GM19023 (cell line): ENCODE results near the gene TFCP2.

Experiments
- ATAC-seq: cut with Tn5 transposase; IDR thresholded peaks from one replicate; pipeline ENCODE4 v1.9.1; 2021; ENCODE audit warnings: mild to moderate bottlenecking, moderate library complexity; ENCODE audit not compliant: unreplicated experiment

TFCP2 gene

DNA sequence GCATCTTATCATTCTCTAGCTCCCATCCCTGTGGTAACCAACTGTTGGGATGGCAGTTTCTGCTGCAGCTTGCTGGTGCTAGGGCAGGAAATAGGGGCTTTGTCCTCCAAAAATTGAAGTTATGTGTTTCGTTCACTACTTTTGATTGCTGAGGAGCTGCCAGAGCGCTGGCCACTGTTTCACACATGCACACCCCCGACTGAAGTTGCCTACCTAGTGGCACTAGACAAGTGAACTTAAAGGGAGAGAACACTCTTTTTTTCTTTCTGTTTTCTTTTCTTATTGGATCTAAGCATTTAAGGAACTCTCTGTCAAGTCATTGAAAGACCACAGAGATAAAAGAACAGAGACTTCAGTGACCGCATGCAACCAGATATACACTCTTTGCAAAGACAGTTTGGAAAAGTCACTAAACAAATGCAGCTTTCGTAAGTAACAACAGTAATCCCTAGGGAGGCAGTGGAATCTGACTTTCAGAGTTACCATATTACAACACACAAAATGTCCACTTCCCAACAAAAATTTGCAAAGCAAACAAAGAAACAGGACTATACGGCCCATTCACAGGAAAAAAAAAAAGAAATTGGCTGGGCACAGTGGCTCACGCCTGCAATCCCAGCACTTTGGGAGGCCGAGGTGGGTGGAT, 12.0 kb downstream of the TFCP2 start:
- no peak for ATAC-seq

DNA sequence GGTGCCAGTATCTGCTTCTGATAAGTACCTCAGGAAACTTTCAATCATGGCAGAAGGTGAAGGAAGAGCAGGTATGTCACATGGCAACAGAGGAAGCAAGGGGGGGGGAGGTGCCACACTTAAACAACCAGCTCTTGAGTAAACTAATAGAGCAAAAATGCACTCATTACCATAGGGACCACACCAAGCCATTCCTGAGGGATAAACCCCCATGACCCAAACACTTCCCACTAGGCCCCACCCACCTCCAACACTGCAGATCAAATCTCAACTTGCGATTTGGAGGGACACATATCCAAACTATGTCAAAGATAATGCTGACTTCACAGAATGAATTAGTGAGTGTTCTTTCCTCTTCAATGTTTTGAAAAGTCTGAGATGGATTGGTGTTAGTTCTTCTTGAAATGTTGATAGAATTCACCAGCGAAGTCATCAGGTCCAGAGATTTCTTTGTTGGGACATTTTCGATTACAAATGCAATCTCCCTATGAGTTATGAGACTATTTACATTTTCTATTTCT, 16.6 kb downstream of the TFCP2 start:
- ATAC-seq = no peak

DNA sequence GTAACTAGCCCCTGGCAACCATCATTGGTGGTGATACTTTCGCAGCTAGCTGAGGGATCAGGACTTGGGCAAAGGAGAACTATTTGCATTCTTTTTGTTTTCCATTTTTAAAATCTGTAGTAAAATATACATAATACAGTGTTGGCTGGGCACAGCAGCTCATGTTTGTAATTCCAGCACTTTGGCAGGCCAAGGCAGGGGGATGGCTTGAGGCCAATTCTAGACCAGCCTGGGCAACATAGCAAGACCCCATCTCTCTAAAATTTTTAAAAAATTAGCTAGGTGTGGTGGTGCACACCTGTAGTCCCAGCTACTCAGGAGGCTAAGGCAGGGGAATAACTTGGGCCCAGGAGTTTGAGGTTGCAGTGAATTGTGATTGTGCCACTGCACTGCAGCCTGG, 20.0 kb downstream of the TFCP2 start:
- no peak for ATAC-seq

DNA sequence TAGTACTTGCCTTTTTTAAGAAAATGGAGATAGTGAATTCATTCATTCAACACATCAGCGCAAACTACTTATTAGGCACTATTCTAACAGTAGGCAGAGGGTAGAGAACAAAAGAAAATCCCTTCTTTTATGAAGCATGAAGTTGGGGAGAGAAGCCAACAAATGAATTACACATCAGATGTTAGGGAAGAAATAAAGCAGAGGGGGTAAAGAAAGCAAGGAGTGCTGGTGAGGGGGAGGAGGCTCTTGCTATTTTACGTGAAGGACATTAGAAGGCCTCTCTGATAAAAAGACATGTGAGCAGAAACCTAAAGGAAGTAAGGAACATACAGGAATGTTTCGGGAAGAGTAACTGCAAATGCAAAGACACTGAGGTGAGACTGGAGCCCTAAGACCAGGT, 22.2 kb downstream of the TFCP2 start:
- no peak for ATAC-seq

DNA sequence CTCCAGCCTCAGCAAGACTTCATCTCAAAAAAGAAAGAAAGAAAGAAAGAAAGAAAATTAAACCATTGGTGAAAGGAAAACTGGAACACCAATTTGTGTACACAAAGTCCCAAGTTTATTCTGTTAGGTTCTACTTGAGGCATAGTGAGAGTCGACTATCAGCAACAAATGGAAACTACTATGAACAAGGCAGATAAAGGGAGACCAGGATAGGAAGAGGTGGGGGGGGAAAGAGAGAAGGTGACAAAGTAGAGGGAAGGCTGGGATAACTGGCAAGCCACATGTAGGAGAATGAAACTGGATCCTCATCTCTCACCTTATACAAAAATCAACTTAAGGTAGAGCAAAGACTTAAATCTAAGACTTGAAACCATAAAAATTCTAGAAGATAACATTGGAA, 25.6 kb downstream of the TFCP2 start:
- ATAC-seq = no peak

DNA sequence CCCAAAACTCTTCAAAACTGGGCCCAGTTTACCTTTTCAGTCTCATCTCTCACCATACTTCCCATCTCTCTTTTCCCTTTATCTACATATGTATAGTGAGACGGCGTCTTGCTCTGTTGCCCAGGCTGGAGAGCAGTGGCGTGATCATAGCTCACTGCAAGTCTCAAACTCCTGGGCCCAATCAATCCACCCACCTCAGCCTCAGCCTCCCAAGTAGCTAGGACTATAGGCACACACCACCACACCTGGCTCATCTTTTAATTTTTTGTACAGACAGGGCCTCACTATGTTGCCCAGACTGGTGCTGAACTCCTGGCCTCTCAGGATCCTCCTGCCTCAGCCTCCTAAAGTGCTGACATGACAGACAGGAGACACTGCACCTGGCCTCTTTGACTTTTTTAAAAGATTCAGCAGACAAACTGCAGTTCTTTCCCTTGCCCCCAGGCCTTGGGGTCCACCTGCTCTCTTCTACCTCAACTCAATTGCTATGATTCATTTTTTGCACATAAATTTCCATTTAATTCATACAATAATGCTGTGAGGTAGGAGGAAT, 33.6 kb downstream of the TFCP2 start:
- ATAC-seq = no peak

DNA sequence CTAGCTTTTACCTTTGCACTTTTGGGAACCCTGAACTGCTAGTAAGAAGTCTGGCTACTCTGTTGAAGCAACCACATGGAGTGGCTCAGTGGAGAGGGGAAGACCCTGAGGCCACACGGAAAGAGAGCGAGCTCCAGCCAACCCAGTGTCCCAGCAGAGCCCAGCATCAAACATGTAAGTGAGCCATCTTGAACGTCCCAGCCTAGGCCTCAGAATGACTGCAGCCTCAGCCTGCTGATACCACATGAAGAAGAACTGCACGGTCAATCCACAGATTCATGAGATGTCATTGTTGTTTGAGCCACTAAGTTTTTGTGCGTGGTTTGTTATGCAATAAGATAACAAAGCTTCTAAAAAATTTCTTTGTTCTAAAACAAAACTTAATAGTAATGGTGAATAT, 40.2 kb downstream of the TFCP2 start:
- ATAC-seq = no peak

DNA sequence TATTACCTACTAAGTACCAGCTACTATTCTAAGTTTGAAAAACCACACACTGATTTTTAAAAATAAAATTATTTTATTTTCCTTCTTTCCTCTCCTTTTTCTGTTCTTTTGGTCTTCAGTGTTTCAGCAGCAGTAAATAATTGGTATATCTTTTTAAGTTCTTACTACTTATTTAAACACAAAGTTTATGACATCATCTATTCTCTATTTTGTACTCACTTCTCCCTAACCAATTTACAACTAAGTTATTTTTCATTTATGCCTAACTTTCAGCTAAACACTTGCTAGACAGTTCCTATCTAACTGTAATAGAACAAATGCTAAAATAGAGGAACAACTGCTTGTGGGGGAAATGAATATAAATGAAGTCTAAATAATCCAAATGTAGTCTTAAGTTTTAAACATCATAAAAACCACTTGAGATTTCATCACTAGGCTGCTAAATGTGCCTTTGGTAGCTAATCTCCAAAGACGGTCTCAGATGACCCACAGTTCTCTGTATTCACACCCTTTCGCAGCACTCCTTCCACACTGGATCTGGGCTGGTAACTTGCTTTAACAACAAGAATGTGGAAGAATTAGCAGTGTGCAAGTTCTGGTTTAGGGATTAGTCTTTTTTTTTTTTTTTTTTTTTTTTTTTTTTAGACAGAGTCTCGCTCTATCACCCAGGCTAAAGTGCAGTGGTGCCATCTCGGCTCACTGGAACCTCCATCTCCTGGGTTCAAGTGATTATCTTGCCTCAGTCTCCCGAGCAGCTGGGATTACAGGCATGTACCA, 41.0 kb downstream of the TFCP2 start:
- ATAC-seq = no peak

DNA sequence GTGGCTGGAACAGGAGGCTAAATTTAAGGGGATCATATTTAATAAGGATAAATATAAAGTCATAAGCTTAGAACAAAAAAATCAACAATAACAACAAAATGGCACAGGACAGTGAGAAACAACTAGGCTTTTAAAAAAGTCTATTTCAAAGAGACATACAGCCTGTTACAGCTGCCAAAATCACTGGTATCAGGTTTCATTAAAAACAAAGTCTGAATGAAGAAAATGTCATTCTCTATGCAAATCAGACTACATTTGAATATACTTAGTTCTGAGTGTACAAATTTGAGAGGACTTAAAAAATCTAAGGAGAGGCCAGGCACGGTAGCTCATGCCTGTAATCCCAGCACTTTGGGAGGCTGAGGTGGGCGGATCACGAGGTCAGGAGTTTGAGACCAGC, 44.0 kb downstream of the TFCP2 start:
- ATAC-seq = no peak

DNA sequence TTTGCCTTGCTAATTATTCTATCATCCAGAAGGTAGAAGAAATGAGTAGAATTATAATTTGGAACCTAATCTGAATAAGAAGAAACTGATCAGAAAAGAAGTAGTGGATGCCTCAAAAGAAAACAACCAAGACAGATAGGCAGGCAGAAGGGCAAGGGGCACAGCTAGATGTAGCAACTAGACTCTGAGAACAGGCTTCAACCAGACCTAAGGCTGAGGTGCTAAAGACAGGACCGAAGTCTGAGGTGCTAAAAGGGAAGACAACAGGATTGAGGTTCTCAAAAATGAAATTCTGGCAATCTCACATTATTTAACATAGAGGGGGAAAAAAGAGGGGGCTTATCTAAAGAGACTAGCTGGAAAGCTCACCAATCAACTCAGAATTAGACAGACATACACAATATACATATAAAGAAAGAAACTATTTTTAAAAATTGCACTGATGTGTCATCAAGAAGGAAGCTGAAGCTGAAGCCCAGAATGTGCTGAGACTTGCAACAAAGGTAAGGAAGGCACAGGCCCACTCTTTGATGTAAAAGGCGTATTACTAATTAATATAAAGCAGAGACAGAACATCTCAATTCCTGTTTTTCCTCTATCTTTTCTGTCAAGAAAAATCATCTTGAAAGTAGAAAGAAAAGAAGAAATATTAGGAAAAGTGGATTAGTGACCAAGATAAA, 45.7 kb downstream of the TFCP2 start:
- no peak for ATAC-seq

DNA sequence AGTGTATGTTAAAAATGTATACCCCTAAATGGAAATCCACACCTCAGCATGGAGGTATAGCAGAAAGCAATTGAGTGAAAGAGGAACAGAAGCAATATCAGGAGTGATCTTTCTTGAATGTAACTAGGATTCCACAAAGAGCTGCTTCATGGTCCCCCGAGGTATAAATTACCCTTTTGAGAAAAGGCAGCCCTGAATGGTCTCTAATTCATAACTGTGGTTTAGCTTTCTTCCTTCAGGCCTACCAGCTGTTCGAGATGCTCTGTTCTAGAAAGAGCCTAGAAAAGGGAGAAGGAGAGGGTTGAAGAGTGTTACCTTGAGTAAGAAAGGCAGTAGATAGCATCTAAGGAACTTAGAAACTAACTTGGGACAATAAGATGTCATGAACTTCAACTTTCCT, 46.6 kb downstream of the TFCP2 start:
- no peak for ATAC-seq

DNA sequence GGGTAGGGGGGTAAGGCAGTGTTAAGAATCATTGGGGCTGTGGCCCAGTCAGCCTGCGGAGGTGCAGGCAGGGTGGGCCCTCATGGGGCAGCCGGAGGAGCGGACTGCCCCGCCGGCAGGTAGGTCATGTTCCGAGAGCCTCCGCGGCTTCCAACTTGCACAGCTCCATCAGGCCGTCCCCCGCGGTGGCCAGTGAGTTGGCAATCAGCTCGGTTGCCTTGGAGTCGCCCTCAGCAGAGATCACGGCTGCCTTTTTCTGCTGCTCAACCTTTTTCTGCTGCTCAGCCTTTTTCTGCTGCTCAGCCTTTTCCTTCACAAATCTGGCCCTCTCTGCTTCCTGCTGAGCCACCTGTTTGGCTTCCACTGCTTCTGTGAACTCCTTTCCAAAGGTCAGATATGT, 48.4 kb downstream of the TFCP2 start:
- ATAC-seq = no peak

DNA sequence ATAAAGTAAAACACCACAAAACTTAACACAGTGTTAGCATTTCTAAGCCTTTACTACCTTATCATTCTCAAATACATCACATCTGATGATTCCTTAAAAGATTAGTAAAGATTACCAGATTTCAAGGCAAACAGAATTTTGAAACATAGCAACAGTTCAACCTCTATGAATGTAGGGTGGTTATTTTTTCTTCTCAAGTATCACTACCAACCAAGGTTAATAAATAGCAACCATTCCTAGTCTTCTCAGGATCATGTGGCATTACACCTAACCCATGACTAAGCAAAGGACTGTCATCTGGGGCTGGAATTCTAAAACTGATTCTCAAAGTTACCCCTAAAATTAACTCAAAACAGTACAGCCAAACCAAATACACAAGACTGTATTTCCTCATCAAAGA, 50.1 kb downstream of the TFCP2 start:
- no peak for ATAC-seq

DNA sequence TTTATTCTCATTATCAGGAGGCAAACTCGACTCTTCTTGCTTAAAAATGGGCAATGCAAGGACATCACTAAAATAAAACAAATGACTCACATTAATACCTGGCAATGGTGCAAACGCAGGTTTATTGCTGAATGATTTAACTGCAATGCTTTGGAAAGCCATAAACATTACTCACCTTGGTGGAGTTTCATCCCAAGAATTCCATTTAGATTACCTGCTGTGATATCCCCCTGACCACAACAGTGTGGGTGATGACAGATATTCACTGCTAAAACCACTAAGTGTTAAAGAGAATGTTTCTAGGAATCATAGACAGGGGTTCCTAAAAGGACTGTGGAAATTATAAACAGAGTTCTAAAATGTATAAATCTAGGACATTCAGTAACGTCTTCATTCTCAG, 54.2 kb downstream of the TFCP2 start:
- ATAC-seq = no peak

DNA sequence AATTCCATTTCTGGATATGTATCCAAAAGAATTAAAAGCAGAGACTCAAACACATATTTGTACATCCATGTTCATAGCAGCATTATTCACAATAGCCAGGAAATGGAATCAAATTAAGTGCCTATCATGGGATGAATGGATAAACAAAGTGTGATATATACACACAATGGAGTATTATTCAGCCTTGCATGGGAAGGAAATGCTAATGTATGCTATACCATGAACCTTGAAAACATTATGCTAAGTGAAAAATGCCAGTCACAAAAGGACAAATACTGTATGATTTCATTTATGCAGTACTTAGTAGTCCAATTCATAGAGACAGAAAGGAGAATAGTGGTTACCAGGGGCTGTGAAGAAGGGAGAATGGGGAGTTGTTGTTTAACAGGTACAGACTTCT, 57.4 kb downstream of the TFCP2 start:
- no peak for ATAC-seq

DNA sequence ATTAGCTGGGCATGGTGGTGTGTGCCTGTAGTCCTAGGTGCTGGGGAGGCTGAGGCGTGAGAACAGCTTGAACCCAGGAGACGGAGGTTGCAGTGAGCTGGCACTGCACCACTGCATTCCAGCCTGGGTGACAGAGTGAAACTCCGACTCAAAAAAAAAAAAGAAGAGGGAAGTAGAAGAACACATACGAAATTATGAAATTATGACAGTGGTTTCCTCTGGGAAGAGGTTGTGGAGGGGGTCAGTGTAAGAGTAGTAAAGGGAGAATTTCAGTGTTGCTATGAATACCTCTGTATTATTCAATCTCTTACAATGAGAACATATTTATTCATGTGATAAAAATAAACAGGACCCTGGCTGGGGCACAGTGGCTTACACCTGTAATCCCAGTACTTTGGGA, 64.8 kb downstream of the TFCP2 start:
- no peak for ATAC-seq

DNA sequence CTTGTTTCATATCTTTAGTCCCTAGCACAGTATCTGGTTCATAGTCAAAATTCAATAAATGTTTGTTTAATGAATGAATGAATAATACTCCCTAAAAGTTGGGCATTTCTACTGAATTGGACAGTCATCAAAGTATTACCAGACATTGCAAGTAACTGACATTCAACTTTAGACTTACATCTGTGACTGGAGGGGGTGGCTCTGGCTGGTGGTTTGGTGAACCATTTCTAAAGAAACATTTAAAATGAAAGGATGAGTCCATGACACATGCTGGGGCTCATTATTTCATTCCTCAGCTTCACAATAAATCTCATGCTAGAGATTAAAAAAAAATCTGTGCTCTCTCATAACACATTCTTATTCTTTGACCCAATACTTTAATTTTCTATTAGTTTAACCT, 69.0 kb downstream of the TFCP2 start:
- ATAC-seq = no peak

DNA sequence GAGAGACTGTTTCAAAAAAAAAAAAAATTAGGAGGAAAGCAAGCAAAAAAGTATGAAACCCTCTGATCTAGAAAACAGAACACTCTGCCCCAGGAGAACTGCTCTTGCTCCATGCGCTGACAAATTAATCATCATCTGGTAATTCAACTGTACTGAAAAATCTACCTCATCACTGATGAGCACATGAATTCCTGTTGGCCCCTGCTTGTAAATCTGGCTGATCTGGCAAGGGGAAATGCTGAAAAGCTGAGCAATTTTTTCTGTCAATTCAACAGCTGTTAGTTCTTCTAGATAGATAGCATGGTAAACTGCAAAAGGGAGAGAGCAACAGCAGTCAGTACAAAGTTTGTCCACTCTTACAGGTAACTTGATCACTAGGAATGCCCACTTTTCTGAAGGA, 74.3 kb downstream of the TFCP2 start:
- no peak for ATAC-seq

DNA sequence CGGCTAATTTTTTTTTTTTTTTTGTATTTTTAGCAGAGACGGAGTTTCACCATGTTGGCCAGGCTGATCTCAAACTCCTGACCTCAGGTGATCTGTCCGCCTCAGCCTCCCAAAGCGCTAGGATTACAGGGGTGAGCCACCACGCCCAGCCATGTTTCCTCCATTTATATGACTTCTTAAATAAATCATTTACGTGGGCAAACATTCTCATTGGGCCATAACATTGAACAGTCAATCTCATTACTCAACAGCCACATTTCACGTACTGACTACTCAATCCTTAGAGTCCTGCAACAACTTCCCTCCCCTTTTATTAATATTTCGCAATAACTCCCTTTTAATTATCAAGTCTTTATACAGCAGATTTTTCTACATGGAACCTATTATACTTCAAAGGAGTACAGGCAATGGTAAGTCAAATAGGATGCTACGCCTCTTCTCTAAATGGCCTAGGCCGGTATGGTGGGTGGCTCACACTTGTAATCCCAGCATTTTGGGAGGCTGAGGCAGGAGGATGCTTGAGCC, 82.2 kb downstream of the TFCP2 start:
- ATAC-seq = no peak

DNA sequence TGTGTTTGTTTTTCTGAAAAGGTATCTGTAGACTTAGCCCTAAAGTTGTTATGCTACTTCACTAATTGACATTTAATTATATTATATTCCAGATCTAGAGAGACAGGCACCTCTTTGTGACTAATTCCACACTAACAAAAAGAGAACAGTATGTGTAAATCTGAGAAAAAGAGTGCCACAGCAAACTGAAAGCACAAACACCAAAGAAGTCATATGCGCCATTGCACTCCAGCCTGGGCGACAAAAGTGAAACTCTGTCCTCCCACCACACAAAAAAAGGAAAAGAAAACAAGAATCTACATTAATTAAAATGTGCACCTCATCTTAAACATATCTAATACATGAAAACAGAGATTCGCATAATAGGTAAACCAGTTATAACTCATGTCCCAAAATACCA, 85.1 kb downstream of the TFCP2 start:
- no peak for ATAC-seq

DNA sequence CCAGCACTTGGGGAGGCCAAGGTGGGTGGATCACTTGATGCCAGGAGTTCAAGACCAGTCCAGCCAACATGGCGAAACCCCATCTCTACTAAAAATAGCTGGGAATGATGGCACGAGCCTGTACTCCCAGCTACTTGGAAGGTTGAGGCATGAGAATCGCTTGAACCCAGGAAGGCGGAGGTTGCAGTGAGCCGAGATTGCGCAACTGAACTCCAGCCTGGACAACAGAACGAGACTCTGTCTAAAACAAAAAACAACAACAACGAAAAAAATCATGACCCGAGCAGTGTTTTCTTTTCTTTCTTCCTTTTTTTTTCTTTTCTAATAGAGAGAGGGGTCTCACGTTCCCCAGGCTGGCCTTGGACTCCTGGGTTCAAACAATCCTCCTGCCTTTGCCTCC, 86.0 kb downstream of the TFCP2 start:
- no peak for ATAC-seq

DNA sequence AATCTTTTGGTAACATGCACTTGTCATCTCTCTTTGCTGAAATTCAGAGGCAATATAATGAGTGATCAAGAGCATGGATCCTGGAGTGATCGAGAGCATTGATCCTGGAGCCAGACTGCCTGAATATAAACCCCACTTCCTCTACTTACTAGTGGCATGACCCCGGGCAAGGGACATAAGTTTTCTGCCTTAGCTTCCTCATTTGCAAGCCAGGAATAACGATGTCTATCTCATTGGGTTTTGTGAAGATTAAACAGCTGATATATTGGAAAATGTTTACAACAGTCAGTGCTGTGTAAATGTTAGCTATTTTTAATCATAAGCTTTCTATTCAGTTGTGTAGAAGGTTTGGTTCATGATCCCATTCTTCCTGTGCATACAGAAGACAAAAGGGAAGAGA, 87.2 kb downstream of the TFCP2 start:
- ATAC-seq = no peak
